Mucosa of descending colon (tissue), 3 donors: ENCODE results near the gene ZKSCAN3. TPM values are rescaled to one million over a fixed set of nuclear protein-coding genes. Genes with fewer than 3 reads are reported as not detected.
A peak's percentile ranks its signal among the peaks of the same experiment; 100 is the strongest.

ENCODE experiments used
- ATAC-seq: fragments of 200-7000 bp; cut with Tn5 transposase; one replicate; pipeline ENCODE4 v1.9.1; 2020; ENCODE audit warnings: mild to moderate bottlenecking, moderate library complexity
- DNase-seq, 3 donors: peaks; one replicate each; pipeline ENCODE4 v3.0.0-alpha.2; 2020
- H3K36me3 ChIP-seq: fragments of 200-600 bp; one replicate; pipeline ENCODE4 v1.8.0; 2021; ENCODE audit warnings: low read depth, mild to moderate bottlenecking
- H3K4me1 ChIP-seq: fragments of 200-600 bp; one replicate; pipeline ENCODE4 v1.8.0; 2021; ENCODE audit warnings: low read depth, mild to moderate bottlenecking
- H3K4me3 ChIP-seq: fragments of 200-600 bp; one replicate; pipeline ENCODE4 v1.8.0; 2021; ENCODE audit warnings: mild to moderate bottlenecking
- H3K9me3 ChIP-seq: fragments of 200-600 bp; one replicate; pipeline ENCODE4 v1.8.0; 2021; ENCODE audit warnings: mild to moderate bottlenecking
- CTCF ChIP-seq: fragments of 200-600 bp; IDR thresholded peaks from one replicate; pipeline ENCODE4 v1.8.0; 2022; ENCODE audit warnings: antibody characterized with exemption, mild to moderate bottlenecking
- intact Hi-C, 2 donors: fragments of 100-400 bp; cut with DNase I in 1 of 2; cut with micrococcal nuclease in 1 of 2; formaldehyde crosslinking; loops; one replicate each; pipeline versions ENCODE4 v1.11.0 to v1.11.1; 2022; cut with DNase I, micrococcal nuclease
- total RNA-seq, 3 donors: library from RNA; stranded (reverse); fragmentation: NEBNext Ultra II Directional in 2 of 3; extraction: Animal tissue kit (Norgen Biotek cat#: 25700) in 2 of 3; gene quantifications; one replicate each; pipeline versions ENCODE4 v1.2.1 to v1.2.4, GENCODE V29; 2021 to 2023
- donor health status: DM: no; HTN: no; CAD: no; lungs with moderate emphysema.
- donor health status: DM: no; HTN: no; CAD: no.
- donor health status: DM: no; HTN: yes; CAD: no.

Gene ZKSCAN3
- total RNA-seq, 3 donors from 2014 or later, result 5.2 to 12.8 (median 6.1) TPM

DNA sequence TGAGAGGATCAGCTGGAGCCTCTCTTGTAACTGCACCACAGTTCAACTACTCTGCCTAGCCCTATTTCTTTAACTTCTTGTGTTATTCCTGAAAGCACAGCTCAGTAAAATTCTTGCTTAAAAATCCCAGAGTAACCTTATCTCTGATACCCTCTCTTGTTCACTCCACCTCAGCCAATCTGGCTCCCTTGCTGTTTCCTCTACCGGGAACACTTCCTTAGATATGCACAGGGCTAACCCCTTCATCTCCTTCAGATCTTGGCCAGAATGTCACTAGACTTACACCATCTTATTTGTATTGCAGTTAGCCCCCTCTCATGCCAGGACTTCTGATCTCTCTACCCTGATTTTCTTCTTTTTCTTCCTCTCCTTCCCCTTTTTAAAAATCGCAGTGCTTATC, 2.6 kb upstream of the ZKSCAN3 start:
- H3K36me3 ChIP-seq, result no peaks in the 10 kb centered on the region
- H3K9me3 ChIP-seq, result no peaks in the 10 kb centered on the region
- no peak overlapping the region for H3K4me3 ChIP-seq
- TF ChIP-seq CTCF, result no peak
- ATAC-seq (no peak), DNase-seq (no peak)
- intact Hi-C loops, result no loop called here
- peaks cover 9% of the 10 kb centered on the region for H3K4me1 ChIP-seq

- H3K4me3 ChIP-seq, result peak overlapping the region; percentile 50
- TF ChIP-seq CTCF, result no peak
- peaks cover 12% of the 10 kb centered on the region for H3K4me1 ChIP-seq
- DNase-seq, result no peak
- no peak for ATAC-seq
- no peaks in the 10 kb centered on the region for H3K36me3 ChIP-seq
- intact Hi-C loops, result no loop called here
- no peaks in the 10 kb centered on the region for H3K9me3 ChIP-seq
Measured at GRCh38 chr6:28349344-28349891, 329 bp upstream of the ZKSCAN3 start.

- no peaks in the 10 kb centered on the region for H3K9me3 ChIP-seq
- ATAC-seq, result no peak
- H3K4me1 ChIP-seq, result peaks cover 22% of the 10 kb centered on the region
- no peak overlapping the region for H3K4me3 ChIP-seq
- intact Hi-C loops, result loop anchor here (10.0 kb wide), 1 partner anchor 216 kb away; no protein-coding TSS in a partner anchor
- H3K36me3 ChIP-seq, result no peaks in the 10 kb centered on the region
- no peak for DNase-seq
- no peak for TF ChIP-seq CTCF
Measured at GRCh38 chr6:28351087-28351486, 1.3 kb downstream of the ZKSCAN3 start.

DNA sequence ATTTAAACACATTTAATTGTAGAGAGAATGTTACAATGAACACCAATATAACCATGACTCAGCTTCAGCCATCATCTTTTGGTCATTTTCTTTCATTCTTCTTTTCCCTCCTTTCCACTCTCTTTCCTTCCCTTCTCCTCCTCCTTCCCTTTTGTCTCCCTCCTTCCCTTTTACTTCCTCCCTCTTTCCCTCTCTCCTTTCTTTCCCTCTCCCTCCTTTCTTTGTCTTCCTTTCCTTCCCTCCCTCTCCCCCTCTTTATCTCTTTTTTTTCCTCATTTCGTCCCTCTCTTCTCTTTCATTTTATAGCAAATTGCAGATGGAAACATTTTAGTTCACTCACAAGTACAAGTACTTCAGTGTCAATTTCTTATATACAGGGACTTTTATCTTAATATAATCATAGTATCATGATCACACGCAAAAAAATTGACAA, 1.8 kb downstream of the ZKSCAN3 start:
- DNase-seq, result no peak
- H3K36me3 ChIP-seq, result no peaks in the 10 kb centered on the region
- H3K9me3 ChIP-seq, result no peaks in the 10 kb centered on the region
- intact Hi-C loops, result loop anchor here (10.0 kb wide), 1 partner anchor 217 kb away; no protein-coding TSS in a partner anchor
- no peak for ATAC-seq
- TF ChIP-seq CTCF, result no peak
- peaks cover 25% of the 10 kb centered on the region for H3K4me1 ChIP-seq
- H3K4me3 ChIP-seq, result no peak overlapping the region

- Histone ChIP-seq H3K36me3 (no peaks in the 10 kb centered on the region), H3K9me3 (no peaks in the 10 kb centered on the region), H3K4me3 (no peak overlapping the region), H3K4me1 (peaks cover 25% of the 10 kb centered on the region)
- intact Hi-C loops, result loop anchor here (10.0 kb wide), 1 partner anchor 219 kb away; no protein-coding TSS in a partner anchor
- DNase-seq, result no peak
- no peak for ATAC-seq
- TF ChIP-seq CTCF, result no peak
Measured at GRCh38 chr6:28353356-28353755, 3.6 kb downstream of the ZKSCAN3 start.
